HG03103 (cell line): ENCODE data around the gene ADARB1.

Source experiments
- ATAC-seq: cut with Tn5 transposase; IDR thresholded peaks from one replicate; pipeline ENCODE4 v1.9.1; 2021; ENCODE audit warnings: low read depth; ENCODE audit not compliant: unreplicated experiment

Gene ADARB1

DNA sequence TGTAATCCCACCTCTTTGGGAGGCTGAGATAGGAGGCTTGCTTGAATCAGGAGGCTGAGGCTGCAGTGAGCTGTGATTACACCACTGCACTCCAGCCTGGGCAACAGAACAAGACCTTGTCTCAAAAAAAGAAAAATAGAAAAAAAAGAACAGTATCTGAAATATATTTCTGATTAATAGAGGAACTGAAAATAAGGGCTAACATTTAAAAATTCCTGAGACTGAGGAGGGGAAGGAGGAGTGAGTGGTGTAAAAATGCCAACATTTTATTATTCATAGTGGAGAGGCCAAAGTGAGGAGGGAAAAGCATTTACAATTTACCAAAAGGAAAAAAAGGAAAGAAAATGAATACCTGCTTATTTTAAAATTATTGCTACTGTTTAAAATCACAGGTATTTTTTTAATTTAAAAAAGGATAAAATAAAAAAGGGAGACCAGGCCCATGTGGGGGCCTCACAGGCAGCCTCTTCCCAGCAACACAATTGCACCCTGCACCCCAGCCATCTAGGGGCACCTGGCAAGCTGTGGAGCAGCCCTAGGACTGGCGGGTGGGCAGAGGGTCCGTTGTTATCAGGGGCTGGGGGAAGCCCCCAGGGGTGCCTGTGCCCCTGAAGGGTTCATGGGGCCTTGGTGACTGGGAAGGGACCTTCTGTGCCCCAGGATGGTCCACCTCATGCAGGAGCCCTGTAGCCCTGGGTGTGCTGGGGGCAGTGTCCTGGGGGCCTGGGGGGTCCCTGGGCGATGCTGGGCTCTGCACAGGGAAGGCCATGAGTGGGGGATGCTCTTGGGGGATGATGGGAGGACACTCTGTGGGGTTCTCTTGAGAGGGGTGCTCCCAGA lies 34.8 kb upstream of the ADARB1 start:
- ATAC-seq: no peak

DNA sequence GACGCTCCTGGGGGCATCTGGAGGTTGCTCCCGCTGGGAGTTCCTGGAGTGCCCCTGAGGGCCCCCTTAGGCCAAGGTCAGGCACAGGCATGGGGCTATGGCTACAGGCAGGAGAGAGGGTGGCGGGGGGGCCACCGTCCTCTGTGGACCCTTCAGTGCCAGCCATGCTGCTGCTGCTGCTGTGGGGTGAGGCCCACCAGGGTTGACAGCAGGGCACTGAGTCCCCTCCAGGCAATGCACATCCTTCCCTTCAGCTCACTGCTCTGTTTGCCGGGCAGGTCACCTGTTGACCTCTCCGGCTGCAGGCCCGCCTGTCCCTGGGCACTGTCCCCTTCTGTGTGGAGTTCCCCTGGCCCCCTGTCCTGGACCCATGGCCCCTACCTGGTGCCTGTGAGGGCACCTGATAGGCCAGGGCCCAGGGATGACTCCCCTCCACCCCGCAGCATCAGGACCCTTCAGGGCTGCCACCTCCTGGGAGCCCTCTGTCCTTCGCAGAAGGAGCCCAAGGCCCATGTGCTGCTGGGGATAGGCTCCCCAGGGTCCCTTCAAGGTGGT lies 34.1 kb upstream of the ADARB1 start:
- ATAC-seq: no peak

DNA sequence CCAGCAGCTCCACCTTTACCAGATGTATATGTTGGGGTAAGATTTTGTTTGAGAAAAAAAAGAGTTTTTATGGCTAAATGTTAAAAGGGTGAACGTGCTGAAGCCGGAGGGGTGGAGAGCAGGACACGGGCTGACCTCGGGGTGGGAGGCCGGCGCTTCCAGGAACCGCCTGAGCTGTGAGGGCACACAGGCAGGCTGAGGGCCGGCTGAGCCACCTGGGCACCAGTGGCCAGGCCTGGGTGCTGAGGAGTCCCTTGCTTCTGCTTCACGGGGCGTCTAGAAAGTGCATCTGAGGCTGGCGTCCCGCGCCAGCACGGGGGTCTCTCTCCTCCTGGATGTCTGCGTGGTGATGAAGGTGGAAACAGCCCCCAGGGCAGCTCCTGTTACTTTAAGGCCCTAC lies 33.6 kb upstream of the ADARB1 start:
- ATAC-seq: no peak

DNA sequence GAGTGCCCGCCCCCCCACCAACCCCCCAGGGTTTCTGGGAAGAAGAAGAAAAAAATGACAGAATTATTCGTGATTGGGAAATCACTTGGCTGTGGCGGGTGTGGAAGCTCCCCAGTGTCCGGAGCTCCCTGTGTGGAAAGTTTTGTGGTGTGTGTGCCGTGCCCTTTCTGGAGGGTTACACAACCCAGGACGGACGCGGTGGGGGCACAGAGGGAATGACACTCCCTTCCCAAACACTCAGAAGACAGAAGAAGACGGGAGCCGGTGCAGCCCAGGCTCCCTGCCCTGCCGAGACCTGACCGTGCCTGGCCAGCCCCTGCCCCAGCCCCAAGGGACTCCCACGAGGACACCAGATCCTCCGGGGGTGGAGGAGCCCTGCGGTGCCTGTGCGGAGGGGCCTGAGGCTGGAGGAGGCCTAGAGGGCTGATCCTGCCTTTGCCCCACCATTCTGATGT lies 33.0 kb upstream of the ADARB1 start:
- ATAC-seq: no peak

DNA sequence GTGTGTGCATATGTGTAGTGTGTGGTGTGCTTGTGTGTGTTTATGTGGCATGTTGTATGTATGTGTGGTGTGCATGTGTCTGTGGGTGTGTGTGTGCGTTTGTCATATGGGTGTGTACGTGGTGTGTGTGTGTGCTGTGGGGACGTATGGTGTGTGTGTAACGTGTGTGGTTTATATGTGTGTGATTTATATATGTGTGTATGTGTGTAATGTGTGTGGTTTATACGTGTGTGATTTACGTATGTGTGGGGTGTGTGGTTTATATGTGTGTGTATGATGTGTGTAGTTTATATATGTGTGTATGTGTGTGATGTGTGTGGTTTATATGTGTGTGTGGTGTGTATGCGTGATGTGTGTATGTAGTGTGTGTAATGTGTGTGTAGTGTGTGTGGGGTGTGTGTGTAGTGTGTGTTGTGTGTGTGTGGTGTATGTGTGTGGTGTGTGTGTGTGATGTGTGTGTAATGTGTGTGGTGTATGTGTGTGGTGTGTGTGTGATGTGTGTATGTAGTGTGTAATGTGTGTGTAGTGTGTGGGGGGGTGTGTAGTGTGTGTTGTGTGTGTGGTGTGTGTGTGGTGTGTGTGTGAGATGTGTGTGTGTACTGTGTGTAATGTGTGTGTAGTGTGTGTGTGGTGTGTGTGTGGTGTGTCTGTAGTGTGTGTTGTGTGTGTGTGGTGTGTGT lies 32.3 kb upstream of the ADARB1 start:
- no peak for ATAC-seq

DNA sequence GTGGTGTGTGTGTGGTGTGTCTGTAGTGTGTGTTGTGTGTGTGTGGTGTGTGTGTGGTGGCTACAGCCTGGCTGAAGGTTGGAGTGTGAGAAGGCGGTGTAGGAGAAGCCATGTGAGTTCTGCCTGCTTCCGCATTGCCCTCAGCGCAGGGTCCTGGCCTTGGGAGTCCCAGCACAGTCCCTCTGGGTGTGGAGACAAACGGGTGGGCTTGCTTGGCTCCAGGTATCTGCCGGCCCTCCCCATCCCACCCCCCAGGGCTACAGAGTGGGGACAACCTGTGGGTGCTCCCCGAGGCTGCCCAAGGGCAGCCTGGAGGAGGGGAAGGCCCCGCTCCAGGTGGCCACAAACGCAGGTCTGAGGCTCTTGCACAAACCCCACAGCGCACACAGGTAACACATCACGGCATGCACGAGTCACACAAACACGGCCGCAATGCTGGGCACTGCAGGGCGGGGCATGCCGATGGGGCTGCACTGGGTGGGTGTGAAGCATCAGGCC lies 31.7 kb upstream of the ADARB1 start:
- no peak for ATAC-seq

DNA sequence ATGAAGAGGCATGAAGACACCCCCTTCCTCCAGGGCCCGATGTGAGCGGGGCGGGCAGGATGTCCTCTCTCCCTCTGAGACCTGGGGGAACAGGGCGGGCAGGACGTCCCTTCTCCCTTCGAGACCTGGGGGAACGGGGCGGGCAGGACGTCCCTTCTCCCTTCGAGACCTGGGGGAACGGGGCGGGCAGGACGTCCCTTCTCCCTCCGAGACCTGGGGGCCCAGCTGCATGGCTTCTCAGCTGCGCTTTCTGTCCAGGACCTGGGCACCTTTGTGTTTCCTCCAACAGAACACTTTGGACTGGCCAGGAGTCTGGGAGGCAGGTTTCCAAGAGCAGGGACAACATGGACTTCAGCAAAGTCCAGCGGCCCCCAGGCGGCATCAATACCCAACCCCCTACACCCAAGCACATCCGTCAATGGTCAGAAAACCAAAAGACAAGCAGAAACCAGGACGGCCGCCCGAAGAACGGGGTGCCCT lies 30.8 kb upstream of the ADARB1 start:
- no peak for ATAC-seq

DNA sequence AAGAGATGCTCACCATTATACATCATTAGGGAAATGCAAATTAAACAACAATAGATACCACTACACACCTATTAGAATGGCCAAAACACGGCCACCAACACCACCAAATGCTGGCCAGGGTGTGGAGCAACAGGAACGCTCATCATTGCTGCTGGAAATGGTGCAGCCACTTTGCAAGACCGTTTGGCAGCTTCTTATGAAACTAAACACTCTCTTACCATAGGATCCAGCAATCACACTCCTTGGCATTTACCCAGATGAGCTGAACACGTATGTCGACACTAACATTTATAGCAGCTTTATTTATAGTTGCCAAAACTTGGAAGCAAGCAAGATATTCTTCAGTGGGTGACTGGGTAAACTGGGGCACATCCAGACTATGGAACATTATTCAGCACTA lies 28.9 kb upstream of the ADARB1 start:
- no peak for ATAC-seq

DNA sequence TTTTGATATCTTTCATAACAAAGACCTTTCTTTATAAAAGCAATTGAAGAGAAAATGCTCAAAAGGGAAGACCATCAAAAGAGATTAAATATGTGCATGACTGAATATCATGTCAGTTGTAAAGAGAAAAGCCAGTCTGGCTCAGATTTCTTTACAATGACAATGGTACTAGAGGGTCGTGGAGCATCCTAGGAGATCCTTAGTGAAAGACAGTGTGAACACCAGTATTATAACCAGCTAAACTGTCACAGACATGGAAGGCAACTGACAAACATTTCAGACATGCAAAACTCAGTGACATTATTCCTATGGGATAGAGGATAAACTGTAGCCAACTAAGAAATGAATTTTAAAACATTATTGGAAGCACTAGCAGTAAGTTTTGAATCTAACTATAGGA lies 27.1 kb upstream of the ADARB1 start:
- ATAC-seq: no peak

DNA sequence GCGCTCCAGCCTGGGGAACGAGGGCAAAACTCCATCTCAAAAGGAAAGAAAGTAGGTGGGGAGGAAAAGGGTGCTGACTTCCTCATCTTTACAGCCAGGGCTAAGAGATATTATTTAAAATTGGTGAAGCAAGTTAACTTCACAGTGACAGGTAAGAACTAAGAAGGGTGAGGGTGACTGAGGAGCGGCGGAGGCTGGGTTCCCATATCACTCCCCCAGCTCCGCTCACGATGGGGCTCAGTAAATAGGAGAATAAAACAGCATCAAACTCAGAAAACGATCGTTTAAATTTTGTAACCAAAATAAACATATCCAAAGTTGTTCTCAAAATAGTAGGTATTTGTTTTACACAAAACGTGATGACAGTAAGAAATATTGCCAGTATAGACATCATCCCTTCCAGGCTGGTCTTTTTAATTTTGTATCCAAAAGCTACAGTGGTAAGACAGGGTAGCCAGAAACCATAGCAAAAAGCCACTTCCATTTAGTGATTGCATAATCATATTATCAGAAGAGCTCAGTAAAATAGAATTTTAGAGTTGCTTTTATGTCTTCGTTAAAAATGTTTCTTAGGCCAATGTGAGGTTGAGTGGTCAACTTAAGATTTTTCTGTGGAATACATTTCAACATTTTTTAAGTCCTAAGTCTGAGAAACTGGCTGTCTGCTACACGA lies 26.2 kb upstream of the ADARB1 start:
- no peak for ATAC-seq

DNA sequence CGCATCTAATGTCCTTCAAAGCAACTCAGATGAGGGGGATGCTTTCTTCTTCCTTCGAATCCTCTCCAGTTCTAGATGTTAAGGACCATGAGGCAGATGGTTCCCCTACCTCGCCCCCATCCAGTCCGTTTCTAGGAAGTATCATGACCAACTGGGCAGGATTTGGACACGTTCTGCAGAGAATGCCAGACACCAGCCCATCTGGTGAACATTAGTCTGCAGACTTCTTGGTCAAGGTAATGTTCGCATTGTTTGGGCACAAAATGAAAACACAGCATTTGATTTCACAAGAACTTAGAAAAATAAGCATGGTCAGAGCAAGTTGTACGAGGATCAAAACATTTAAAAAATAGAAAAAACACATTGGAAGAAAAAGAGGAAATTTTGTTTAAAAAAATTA lies 25.4 kb upstream of the ADARB1 start:
- no peak for ATAC-seq

DNA sequence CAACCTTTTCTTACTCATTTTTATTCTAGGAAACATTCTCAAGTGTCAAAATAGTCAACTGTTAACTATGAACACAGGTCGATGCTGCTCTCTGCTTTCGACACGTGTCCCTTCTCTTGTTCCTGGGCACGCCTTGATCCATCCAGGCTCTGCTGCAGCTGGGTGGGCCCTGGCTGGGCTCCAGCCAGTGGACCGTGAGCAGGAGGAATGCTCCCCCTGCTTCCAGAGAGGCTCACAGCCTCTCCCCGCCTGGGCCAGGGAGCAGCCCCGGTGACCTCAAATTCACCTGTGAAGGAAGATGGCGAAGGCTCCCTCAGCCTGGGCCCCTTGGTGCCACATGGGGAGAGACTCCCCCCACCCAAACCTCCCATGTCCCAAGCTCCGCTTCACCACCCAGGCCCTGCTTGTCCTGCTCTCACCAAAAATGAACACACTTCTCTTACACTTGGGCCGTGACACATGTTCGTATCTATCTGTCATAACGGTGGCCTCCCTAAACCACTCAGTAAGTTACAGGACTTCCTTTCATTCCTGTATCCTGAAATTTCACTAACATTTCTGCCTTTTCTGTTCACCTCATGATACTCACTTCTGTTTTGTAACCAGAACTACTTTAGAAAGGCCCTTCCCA lies 24.6 kb upstream of the ADARB1 start:
- ATAC-seq: no peak

DNA sequence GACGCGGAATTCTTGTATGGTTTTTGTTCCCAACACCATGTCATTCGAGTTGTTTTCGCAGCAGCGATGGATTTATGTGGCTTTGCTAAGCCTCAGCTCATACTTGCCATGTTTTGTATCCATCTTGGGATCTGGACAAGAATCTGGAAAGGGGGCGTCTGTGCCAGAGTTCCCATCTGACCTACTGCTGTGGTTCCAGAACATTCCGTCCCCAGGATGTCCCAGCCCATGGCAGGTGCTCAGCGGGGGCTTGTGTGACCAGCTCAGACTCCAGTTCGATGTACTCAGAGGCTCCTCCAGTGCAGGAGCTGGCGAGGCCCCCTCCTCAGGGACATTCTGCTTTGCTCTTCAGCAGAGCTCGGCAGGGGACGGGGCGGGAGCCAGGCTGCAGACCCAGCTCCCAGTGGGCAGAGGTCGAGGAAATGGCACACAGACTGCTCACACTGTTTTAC lies 24.0 kb upstream of the ADARB1 start:
- ATAC-seq: no peak

DNA sequence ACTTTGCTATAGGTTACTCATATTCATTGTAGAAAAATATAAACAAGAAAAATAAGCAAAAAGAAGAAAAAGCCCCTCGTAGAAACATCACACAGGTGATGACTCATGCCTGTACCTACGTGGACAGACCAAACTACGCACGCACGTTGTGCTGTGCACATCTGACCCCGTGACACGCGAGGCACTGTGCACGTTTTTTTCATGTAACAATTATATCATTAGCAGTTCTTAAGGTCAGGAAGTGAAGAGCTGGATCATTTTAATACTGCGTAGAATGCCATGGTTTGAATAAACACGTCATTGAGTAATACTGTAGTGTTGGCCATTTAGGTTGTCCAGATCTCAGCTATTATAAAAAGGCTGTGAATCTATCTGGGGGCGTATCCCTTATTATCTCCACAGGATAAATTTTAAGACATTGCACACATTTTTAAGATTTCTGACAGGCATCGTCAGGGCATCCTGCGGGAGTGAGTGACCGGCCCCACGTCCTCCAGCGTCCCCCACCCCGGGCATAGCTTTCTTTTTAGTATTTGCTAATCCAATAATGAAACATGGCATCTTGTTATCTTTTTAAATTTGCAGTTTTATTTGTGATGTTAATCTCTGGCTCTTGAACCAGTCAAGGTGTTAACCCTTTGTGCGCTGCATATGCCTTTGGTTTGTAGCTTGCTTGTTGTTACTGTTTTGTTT lies 23.4 kb upstream of the ADARB1 start:
- ATAC-seq: no peak

DNA sequence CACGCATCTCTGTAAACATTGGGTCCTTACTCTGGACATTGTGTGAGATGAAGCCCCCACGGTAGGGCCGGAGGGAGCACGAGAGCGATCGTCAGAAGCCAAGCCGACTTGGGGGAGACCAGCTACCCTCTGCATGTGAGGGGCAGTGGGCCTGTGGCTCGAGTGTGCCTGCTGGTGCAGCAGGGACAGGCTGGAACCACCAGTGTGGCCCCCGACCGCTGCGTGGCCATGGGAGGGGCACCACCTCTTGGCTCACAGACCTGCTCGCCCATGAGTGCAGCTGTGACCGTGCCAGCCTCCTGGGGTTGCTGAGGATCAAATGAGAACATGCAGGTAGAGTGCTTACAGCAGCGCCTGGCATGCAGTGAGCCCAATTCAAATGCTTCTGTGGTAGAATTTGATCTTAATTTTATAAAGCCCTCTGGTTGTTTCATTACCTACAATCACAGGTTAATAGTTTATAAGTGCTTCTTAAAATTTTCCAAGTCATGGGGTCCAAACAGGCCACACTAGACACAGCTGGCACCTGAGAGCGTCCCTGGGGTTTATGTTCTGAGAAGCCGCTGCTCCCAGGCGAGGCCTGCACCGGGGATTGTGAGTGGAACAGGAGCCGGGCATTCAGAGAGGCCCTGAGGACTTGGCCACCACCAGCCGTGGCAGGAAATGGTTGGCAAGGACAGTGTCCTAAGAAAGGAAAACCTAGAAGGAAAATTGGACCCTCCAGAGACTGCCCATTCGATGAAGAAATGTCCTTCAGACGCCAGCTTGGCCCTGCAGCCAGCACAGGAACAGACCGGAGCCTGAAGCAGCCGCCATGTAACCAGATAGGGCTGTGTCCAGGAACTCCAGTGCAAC lies 22.6 kb upstream of the ADARB1 start:
- ATAC-seq: no peak

DNA sequence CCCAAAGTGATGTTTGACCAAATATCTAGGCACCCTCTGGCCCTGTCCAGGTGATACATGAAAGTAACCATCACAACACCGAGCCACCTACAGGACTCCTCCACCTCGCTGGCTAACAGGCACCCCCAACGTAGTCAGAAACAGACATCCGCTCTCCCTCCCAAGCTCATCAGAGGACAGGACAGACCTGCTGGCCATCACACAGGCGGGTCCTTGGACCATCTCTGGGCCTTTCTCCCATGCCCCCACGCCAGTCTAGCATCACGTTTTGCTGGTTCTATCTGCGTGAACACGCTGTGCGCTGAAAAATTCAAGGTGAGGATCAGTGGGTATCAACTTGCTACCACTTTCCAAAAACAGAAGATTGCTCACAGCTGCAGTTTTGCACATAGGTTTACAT lies 21.4 kb upstream of the ADARB1 start:
- ATAC-seq: no peak

DNA sequence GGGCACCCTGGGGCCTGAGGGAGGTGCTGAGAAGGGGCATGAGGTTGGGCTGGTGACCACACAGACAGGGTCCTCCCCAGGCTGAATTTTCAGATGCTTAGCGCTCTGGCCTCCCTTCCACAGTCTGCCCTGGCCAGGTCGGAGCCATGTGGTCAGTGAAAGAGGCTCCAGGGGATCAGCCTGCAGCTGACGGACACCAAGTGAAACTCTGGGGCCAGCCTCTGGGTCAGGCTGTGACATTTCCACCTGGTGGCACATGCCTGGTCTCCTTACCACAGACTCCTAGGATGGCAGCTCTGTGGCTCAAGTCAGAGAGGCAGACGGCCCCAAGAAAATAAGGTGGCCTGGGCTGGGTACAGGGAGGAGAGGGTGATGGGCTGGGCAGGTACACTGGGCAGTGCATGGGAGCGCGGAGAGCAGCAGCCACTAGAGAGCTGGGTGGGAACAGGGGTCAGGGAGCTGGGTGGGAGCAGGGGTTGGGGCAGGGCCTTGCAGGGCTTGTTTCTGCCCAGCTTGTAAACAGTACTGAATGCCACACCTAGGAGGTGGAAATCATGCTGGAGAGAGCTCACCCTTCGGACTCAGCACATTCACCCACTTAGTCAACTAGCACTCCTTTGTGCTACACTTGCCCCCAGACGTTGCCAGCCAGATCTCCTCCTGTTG lies 20.7 kb upstream of the ADARB1 start:
- ATAC-seq: no peak

DNA sequence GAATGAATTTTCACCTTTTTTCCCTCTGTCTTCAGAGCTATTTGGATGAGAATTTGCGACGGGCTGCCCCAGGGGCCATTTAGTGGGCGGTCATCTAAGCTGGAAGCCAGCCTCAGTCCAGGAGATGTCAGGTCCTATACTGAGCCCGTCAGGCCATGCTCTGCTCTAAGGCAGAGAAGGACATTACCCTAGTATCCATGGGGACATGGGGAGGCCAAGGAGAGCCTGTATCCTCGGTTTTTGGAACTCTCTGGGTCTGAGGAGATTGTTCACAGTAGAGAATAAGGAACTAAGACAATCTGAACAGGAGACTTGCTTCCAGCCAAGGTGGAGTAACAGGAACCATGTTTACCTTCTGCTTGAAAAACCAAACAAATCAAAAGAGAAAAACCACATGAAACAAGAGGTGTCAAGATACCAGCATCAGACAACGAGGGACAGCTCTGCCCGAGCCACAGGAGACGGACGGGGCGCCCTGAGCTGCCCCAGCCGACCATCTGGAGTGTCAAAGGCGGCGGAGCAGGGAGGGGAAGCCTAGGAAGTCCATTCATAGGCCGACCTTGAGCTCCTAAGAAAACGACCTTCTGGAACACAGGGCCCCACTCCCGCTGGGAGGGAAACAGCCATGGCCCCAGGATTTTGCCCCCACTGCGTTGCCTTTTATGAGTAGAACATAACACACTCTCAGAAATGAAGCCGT lies 20.0 kb upstream of the ADARB1 start:
- no peak for ATAC-seq
